ENCODE results near the gene SALL1. TPM values are rescaled to one million over a fixed set of nuclear protein-coding genes. Genes with fewer than 3 reads are reported as not detected.

SALL1 gene
- total RNA-seq, 1 experiment from 2014 or later, result 101 TPM

- peaks cover 19 to 37% (median 35%) of the 10 kb centered on the region in 3 experiments; a peak in 6 of 7 replicates for H3K36me3 Mint-ChIP-seq (ENCODE audit: insufficient read depth in 1 of 3, low read depth in 3 of 3)
- Histone ChIP-seq H2BK12ac (ENCODE audit: insufficient read length, low read depth, low read length) (no peak overlapping the region), H4K8ac (replicated peaks; ENCODE audit: insufficient read length, low read depth, low read length) (no peak overlapping the region), H3K27me3 (ENCODE audit: insufficient read depth, low read length) (no peaks in the 10 kb centered on the region), H3K79me2 (ENCODE audit: insufficient read depth, low read length) (0 out of 2 replicates have a peak, but pooled peaks cover 2% of the 10 kb centered on the region), H3K4me1 (ENCODE audit: insufficient read depth, low read length) (no peaks in the 10 kb centered on the region), H4K5ac (ENCODE audit: insufficient read length, low read depth, low read length) (no peak overlapping the region), H3K14ac (ENCODE audit: insufficient read depth, low read length) (no peak overlapping the region), H2BK15ac (ENCODE audit: low read depth, low read length) (no peak overlapping the region), H3K56ac (ENCODE audit: insufficient read length, low read depth, low read length) (no peak overlapping the region), H3K79me1 (ENCODE audit: insufficient read depth, low read depth, low read length, poor library complexity, severe bottlenecking) (no peaks in the 10 kb centered on the region), H3K4me2 (ENCODE audit: insufficient read depth, insufficient read length, low read length) (peak overlapping the region; percentile 86), H3K4ac (ENCODE audit: low read depth, low read length) (no peak overlapping the region), H3K18ac (ENCODE audit: insufficient read length, low read depth, low read length) (no peak overlapping the region), H3T11ph (ENCODE audit: low read length) (no peak overlapping the region), H2BK5ac (ENCODE audit: insufficient read length, low read length) (no peak overlapping the region), H3K23ac (ENCODE audit: insufficient read length, low read depth, low read length) (no peak overlapping the region), H2AK5ac (ENCODE audit: insufficient read length, low read length) (no peak overlapping the region), H3K9ac (ENCODE audit: extremely low read depth, insufficient read length, low read length) (no peak overlapping the region), H4K20me1 (ENCODE audit: control insufficient read depth, insufficient read depth, insufficient read length) (no peaks in the 10 kb centered on the region), H3K23me2 (ENCODE audit: insufficient read length, low read depth, low read length, poor library complexity, severe bottlenecking) (peaks cover 15% of the 10 kb centered on the region), H2AFZ (ENCODE audit: low read length) (no peak overlapping the region), H4K91ac (ENCODE audit: insufficient read length, low read depth, low read length) (no peak overlapping the region), H2BK120ac (ENCODE audit: low read depth, low read length, poor library complexity, severe bottlenecking) (no peak overlapping the region), H3K27ac (ENCODE audit: insufficient read length, low read depth, low read length) (no peak overlapping the region), H3K9me3 (ENCODE audit: control insufficient read depth, low read depth, low read length) (no peaks in the 10 kb centered on the region), H2BK20ac (ENCODE audit: low read depth, low read length, poor library complexity, severe bottlenecking) (no peak overlapping the region)
- no peaks in the 10 kb centered on the region; a peak in 1 of 5 replicates for H3K9me3 Mint-ChIP-seq
- WGBS (ENCODE audit: extremely low coverage, insufficient read length, low lambda C conversion rate), result no CpG with 5 or more reads among the region's 12 CpGs
- peaks cover 3% of the 10 kb centered on the region; the same call in 1 of the 2 replicates for H3K27me3 Mint-ChIP-seq (ENCODE audit: low read depth)
- peak overlapping the region; percentile 64 to 84 for H3K4me3 Mint-ChIP-seq
- H3K4me1 Mint-ChIP-seq, result peaks cover 41 to 47% of the 10 kb centered on the region in 2 experiments
- peak overlapping the region in 1 of 3 experiments; percentile 13; a peak in 3 of 7 replicates for H3K27ac Mint-ChIP-seq
- no peak for DNase-seq
- TF ChIP-seq, protein P1, sequence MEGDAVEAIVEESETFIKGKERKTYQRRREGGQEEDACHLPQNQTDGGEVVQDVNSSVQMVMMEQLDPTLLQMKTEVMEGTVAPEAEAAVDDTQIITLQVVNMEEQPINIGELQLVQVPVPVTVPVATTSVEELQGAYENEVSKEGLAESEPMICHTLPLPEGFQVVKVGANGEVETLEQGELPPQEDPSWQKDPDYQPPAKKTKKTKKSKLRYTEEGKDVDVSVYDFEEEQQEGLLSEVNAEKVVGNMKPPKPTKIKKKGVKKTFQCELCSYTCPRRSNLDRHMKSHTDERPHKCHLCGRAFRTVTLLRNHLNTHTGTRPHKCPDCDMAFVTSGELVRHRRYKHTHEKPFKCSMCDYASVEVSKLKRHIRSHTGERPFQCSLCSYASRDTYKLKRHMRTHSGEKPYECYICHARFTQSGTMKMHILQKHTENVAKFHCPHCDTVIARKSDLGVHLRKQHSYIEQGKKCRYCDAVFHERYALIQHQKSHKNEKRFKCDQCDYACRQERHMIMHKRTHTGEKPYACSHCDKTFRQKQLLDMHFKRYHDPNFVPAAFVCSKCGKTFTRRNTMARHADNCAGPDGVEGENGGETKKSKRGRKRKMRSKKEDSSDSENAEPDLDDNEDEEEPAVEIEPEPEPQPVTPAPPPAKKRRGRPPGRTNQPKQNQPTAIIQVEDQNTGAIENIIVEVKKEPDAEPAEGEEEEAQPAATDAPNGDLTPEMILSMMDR (conservative IDR thresholded peaks at IDR 0.05), result no peak
Observed at GRCh38 chr16:51133688-51134087, 17.4 kb downstream of the SALL1 start.
